SK-N-SH (cell line): ENCODE measurements around the gene TUBGCP2. TPM values are rescaled to one million over a fixed set of nuclear protein-coding genes. Genes with fewer than 3 reads are reported as not detected.

Experiments used
- CTCF ChIA-PET: fragments of 300-600, 350-600 bp; formaldehyde crosslinking; extraction: SDS; loops from one replicate; lab custom pipeline; 2021; lab: Yijun Ruan, JAX
- POLR2A ChIA-PET: fragments of 350-600 bp; sonication (Branson Sonifier 250); formaldehyde crosslinking; extraction: SDS; loops from one replicate; lab custom pipeline; 2020; ENCODE audit warnings: antibody characterized with exemption, inconsistent platforms; lab: Yijun Ruan, JAX
- DNase-seq: peaks from one replicate; pipeline ENCODE4 v3.0.0; 2012
- H2AFZ ChIP-seq: fragments of 200-600 bp; sonication (generic); 2 replicates; pipeline ENCODE4 v1.8.1; 2016; ENCODE audit warnings: antibody characterized with exemption, mild to moderate bottlenecking, low read depth
- H3F3A ChIP-seq: fragments of 200-600 bp; sonication (generic); replicated peaks from 2 replicates; pipeline ENCODE3; 2016; ENCODE audit warnings: antibody characterized with exemption, mild to moderate bottlenecking; ENCODE audit not compliant: insufficient read depth
- H3K27ac ChIP-seq, 2 experiments: fragments of 200-500 bp in 1 of 2; fragments of 200-600 bp in 1 of 2; sonication (Bioruptor generic) in 1 of 2; sonication (generic), shearing (Covaris generic) in 1 of 2; 2 replicates each; pipeline versions ENCODE4 v1.5.1 to v1.6.1; 2014 to 2016; ENCODE audit warnings: low read depth in 2 of 2, inconsistent platforms in 1 of 2, low read length in 1 of 2, mild to moderate bottlenecking in 1 of 2, mixed read lengths in 1 of 2
- H3K27me3 ChIP-seq: fragments of 200-600 bp; sonication (generic), shearing (Covaris generic); 2 replicates; pipeline ENCODE4 v1.6.1; 2016; ENCODE audit warnings: mixed run types; ENCODE audit not compliant: insufficient read depth
- H3K36me3 ChIP-seq, 2 experiments: fragments of 200-500 bp in 1 of 2; fragments of 200-600 bp in 1 of 2; sonication (Bioruptor generic) in 1 of 2; sonication (generic) in 1 of 2; replicated peaks in 1 of 2; 2 replicates each; pipeline versions ENCODE3 to v1.5.1; 2014 to 2016; ENCODE audit warnings: low read length in 1 of 2, mild to moderate bottlenecking in 1 of 2; ENCODE audit not compliant: insufficient read depth in 2 of 2, control insufficient read depth in 1 of 2
- H3K4me1 ChIP-seq, 2 experiments: fragments of 200-500 bp in 1 of 2; fragments of 200-600 bp in 1 of 2; sonication (Bioruptor generic) in 1 of 2; sonication (generic), shearing (Covaris generic) in 1 of 2; 2 replicates each; pipeline versions ENCODE4 v1.5.1 to v1.6.1; 2014 to 2016; ENCODE audit warnings: low read depth in 1 of 2, low read length in 1 of 2, mixed run types in 1 of 2; ENCODE audit not compliant: insufficient read depth in 2 of 2, control insufficient read depth in 1 of 2
- H3K4me2 ChIP-seq: fragments of 200-600 bp; sonication (generic), shearing (Covaris generic); 2 replicates; pipeline ENCODE4 v1.6.1; 2017; ENCODE audit warnings: mixed run types
- H3K4me3 ChIP-seq, 2 experiments: fragments of 200-500 bp in 1 of 2; fragments of 200-600 bp in 1 of 2; sonication (Bioruptor generic) in 1 of 2; sonication (generic), shearing (Covaris generic) in 1 of 2; 2 replicates each; pipeline versions ENCODE4 v1.5.1 to v1.8.1; 2014 to 2016; ENCODE audit warnings: low read depth in 2 of 2, inconsistent platforms in 1 of 2, low read length in 1 of 2, mild to moderate bottlenecking in 1 of 2, mixed read lengths in 1 of 2, moderate library complexity in 1 of 2
- H3K79me2 ChIP-seq: fragments of 200-600 bp; sonication (generic); 2 replicates; pipeline ENCODE4 v1.8.1; 2017; ENCODE audit warnings: mild to moderate bottlenecking; ENCODE audit not compliant: insufficient read depth
- H3K9ac ChIP-seq: fragments of 200-600 bp; sonication (generic); 2 replicates; pipeline ENCODE4 v1.6.1; 2017; ENCODE audit warnings: mixed run types
- H3K9me2 ChIP-seq: fragments of 200-600 bp; sonication (generic); 2 replicates; pipeline ENCODE4 v1.6.1; 2017; ENCODE audit warnings: mixed run types
- H3K9me3 ChIP-seq: fragments of 200-600 bp; sonication (generic); 2 replicates; pipeline ENCODE4 v1.6.1; 2017; ENCODE audit warnings: mixed run types, mild to moderate bottlenecking, moderate library complexity
- H4K20me1 ChIP-seq: fragments of 200-600 bp; sonication (generic); 2 replicates; pipeline ENCODE4 v1.6.1; 2017; ENCODE audit warnings: mild to moderate bottlenecking, mixed run types; ENCODE audit not compliant: insufficient read depth
- CHD2 ChIP-seq: fragments of 150-350 bp; IDR thresholded peaks from 2 replicates; pipeline ENCODE4 v1.6.1; 2018; ENCODE audit warnings: low read length; ENCODE audit not compliant: partially characterized antibody
- ELF1 ChIP-seq: IDR thresholded peaks from 2 replicates; pipeline ENCODE4 v1.4.0; 2012
- EP300 ChIP-seq, 2 experiments: IDR thresholded peaks; 2 replicates each; pipeline versions ENCODE4 v1.4.0 to v1.6.1; 2012; ENCODE audit warnings: borderline replicate concordance in 1 of 2, low read depth in 1 of 2, low read length in 1 of 2
- EZH2phosphoT487 ChIP-seq: fragments of 200-600 bp; sonication (generic); IDR thresholded peaks from 2 replicates; pipeline ENCODE4 v1.6.1; 2017; ENCODE audit warnings: low read depth, mixed run types, mild to moderate bottlenecking, antibody characterized with exemption, moderate library complexity, borderline replicate concordance
- FOSL2 ChIP-seq: IDR thresholded peaks from 2 replicates; pipeline ENCODE4 v1.4.0; 2012; ENCODE audit warnings: low read depth, mild to moderate bottlenecking, moderate library complexity, borderline replicate concordance
- FOXJ3 ChIP-seq: sonication (generic); formaldehyde crosslinking; IDR thresholded peaks from 2 replicates; pipeline ENCODE4 v1.5.1; 2020; ENCODE audit warnings: mild to moderate bottlenecking, missing genetic modification reagents
- FOXM1 ChIP-seq: IDR thresholded peaks from 2 replicates; pipeline ENCODE4 v1.4.0; 2012; ENCODE audit warnings: low read depth, mild to moderate bottlenecking
- GABPA ChIP-seq: IDR thresholded peaks from 2 replicates; pipeline ENCODE4 v1.4.0; 2012; ENCODE audit warnings: low read depth, mild to moderate bottlenecking
- GATA2 ChIP-seq: sonication (generic); formaldehyde crosslinking; IDR thresholded peaks from 2 replicates; pipeline ENCODE4 v1.5.0; 2020; ENCODE audit warnings: mild to moderate bottlenecking, missing genetic modification reagents
- MAX ChIP-seq: IDR thresholded peaks from 2 replicates; pipeline ENCODE4 v1.4.0; 2012; ENCODE audit warnings: low read depth
- MXI1 ChIP-seq: IDR thresholded peaks from 2 replicates; pipeline ENCODE4 v1.6.1; 2012; ENCODE audit warnings: mild to moderate bottlenecking, low read depth, low read length, improper control_type of control experiment
- NRF1 ChIP-seq: IDR thresholded peaks from 2 replicates; pipeline ENCODE4 v1.6.1; 2012; ENCODE audit warnings: low read depth, mild to moderate bottlenecking, low read length
- POLR2AphosphoS5 ChIP-seq: IDR thresholded peaks from 2 replicates; pipeline ENCODE4 v1.6.1; 2012; ENCODE audit warnings: low read depth, low read length
- RCOR1 ChIP-seq: fragments of 150-350 bp; IDR thresholded peaks from 2 replicates; pipeline ENCODE4 v1.6.1; 2017; ENCODE audit warnings: antibody characterized with exemption, low read length
- RFX5 ChIP-seq: IDR thresholded peaks from 2 replicates; pipeline ENCODE4 v1.6.1; 2012; ENCODE audit warnings: mild to moderate bottlenecking, improper control_type of control experiment, low read length
- RXRA ChIP-seq: IDR thresholded peaks from 2 replicates; pipeline ENCODE4 v1.4.0; 2012; ENCODE audit warnings: low read depth, mild to moderate bottlenecking, borderline replicate concordance
- SIN3A ChIP-seq: IDR thresholded peaks from 2 replicates; pipeline ENCODE4 v1.6.1; 2012; ENCODE audit warnings: low read depth, mild to moderate bottlenecking, low read length, moderate library complexity, borderline replicate concordance
- SMC3 ChIP-seq: IDR thresholded peaks from 2 replicates; pipeline ENCODE4 v1.6.1; 2012; ENCODE audit warnings: low read depth, low read length, improper control_type of control experiment
- TAF1 ChIP-seq: IDR thresholded peaks from 2 replicates; pipeline ENCODE4 v1.6.1; 2012; ENCODE audit warnings: low read depth, mild to moderate bottlenecking, low read length, moderate library complexity, borderline replicate concordance
- TCF12 ChIP-seq: IDR thresholded peaks from 2 replicates; pipeline ENCODE4 v1.4.0; 2012
- TEAD4 ChIP-seq: IDR thresholded peaks from 2 replicates; pipeline ENCODE4 v1.4.0; 2012; ENCODE audit warnings: mild to moderate bottlenecking, borderline replicate concordance; ENCODE audit not compliant: insufficient read depth
- USF2 ChIP-seq: fragments of 150-350 bp; IDR thresholded peaks from 2 replicates; pipeline ENCODE4 v1.6.1; 2017; ENCODE audit warnings: antibody characterized with exemption, low read length, low read depth, borderline replicate concordance
- YY1 ChIP-seq: IDR thresholded peaks from 2 replicates; pipeline ENCODE4 v1.4.0; 2012; ENCODE audit warnings: low read depth, mild to moderate bottlenecking
- WGBS: methylation state at CpG from one replicate; pipeline ENCODE4 v1.1.6; 2017; ENCODE audit warnings: low lambda C conversion rate; 5-methylcytosine and 5-hydroxymethylcytosine counted together
- polyA plus RNA-seq, 3 experiments: library from polyadenylated mRNA; depleted of rRNA; stranded (reverse); fragments of >200 nt; gene quantifications; 2 replicates each; pipeline ENCODE4 v1.2.3, GENCODE V29; 2012

Gene TUBGCP2
- polyA plus RNA-seq, 1 of the 3 experiments (the other 2 are of a cell fraction) = 49.1 TPM

GRCh38 chr10:133237241-133237587 is 71.5 kb downstream of the TUBGCP2 start:
- H3K4me3 ChIP-seq = no peak overlapping the region
- 2% methylated on average over 9 of the region's 32 CpGs for WGBS
- ChIA-PET CTCF (no interaction called here), POLR2A (no interaction called here)
- no peak overlapping the region for H2AFZ ChIP-seq
- H3K79me2 ChIP-seq = no peaks in the 10 kb centered on the region
- H3K27me3 ChIP-seq = peaks cover 66% of the 10 kb centered on the region
- no peaks in the 10 kb centered on the region for H3K36me3 ChIP-seq
- no peak overlapping the region for H3K4me2 ChIP-seq
- H3K9me2 ChIP-seq = no peaks in the 10 kb centered on the region
- no peak for DNase-seq
- no peak overlapping the region for H3K9ac ChIP-seq
- H3K27ac ChIP-seq = no peak overlapping the region
- H3F3A ChIP-seq = no peaks in the 10 kb centered on the region
- no peaks in the 10 kb centered on the region for H3K4me1 ChIP-seq
- no peaks in the 10 kb centered on the region for H4K20me1 ChIP-seq
- TF ChIP-seq FOXJ3 (CRISPR knock-in tag) (no peak), GABPA (no peak), EP300 (IDR thresholded peaks at IDR 0.05; ENCODE audit: borderline replicate concordance in 1 of 2, low read depth in 1 of 2, low read length in 1 of 2) (no peak), TAF1 (no peak), RXRA (no peak), RCOR1 (no peak), MAX (no peak), YY1 (no peak), TEAD4 (no peak), SMC3 (no peak), TCF12 (no peak), ELF1 (no peak), RFX5 (no peak)
- H3K9me3 ChIP-seq = no peaks in the 10 kb centered on the region

- DNase-seq = no peak
- CTCF ChIA-PET = no interaction called here
- H3K27ac ChIP-seq = no peak overlapping the region
- no peak overlapping the region for H3K9ac ChIP-seq
- peaks cover 72% of the 10 kb centered on the region for H3K27me3 ChIP-seq
- H3K9me2 ChIP-seq = no peaks in the 10 kb centered on the region
- H2AFZ ChIP-seq = no peak overlapping the region
- no peaks in the 10 kb centered on the region for H3K9me3 ChIP-seq
- H3K36me3 ChIP-seq = no peaks in the 10 kb centered on the region
- no peak overlapping the region for H3K4me2 ChIP-seq
- H3K4me1 ChIP-seq = no peaks in the 10 kb centered on the region
- no peaks in the 10 kb centered on the region for H3F3A ChIP-seq
- H3K79me2 ChIP-seq = no peaks in the 10 kb centered on the region
- H3K4me3 ChIP-seq = no peak overlapping the region
- 2% methylated on average over 7 of the region's 103 CpGs for WGBS
- POLR2A ChIA-PET = no interaction called here
- H4K20me1 ChIP-seq = no peaks in the 10 kb centered on the region
- TF ChIP-seq ELF1 = no peak
- no peak for TF ChIP-seq FOXM1
- no peak for TF ChIP-seq EZH2phosphoT487
- TF ChIP-seq EP300 (IDR thresholded peaks at IDR 0.05; ENCODE audit: borderline replicate concordance in 1 of 2, low read depth in 1 of 2, low read length in 1 of 2) = no peak
- no peak for TF ChIP-seq NRF1
- TF ChIP-seq MXI1 = no peak
- TF ChIP-seq SIN3A = no peak
- no peak for TF ChIP-seq TEAD4
- no peak for TF ChIP-seq GATA2 (CRISPR knock-in tag)
- no peak for TF ChIP-seq CHD2
- TF ChIP-seq FOSL2 = no peak
- TF ChIP-seq YY1 = no peak
- TF ChIP-seq POLR2AphosphoS5 = no peak
- no peak for TF ChIP-seq GABPA
- TF ChIP-seq USF2 = no peak
Measured at GRCh38 chr10:133236401-133237240, 72.1 kb downstream of the TUBGCP2 start.
